Measurements from ENCODE around the gene FBXO34.
A peak's percentile ranks its signal among the peaks of the same experiment; 100 is the strongest.

Gene FBXO34

GRCh38 chr14:55328317-55328716, 57.1 kb downstream of the FBXO34 start:
- TF ChIP-seq EZH2 (IDR thresholded peaks at IDR 0.05; ENCODE audit: borderline replicate concordance, low read depth, low read length, severe bottlenecking), result no peak
- TF ChIP-seq CTCF (IDR thresholded peaks at IDR 0.05; ENCODE audit: borderline replicate concordance, extremely low read depth, low read length, poor library complexity, severe bottlenecking), result no peak
- H3K4me3 ChIP-seq (ENCODE audit: low read depth in 1 of 2, low read length in 2 of 2), result no peak overlapping the region
- no peak overlapping the region for H2AFZ ChIP-seq (ENCODE audit: low read depth, low read length)
- H3K4me1 ChIP-seq (ENCODE audit: insufficient read depth, low read length), result peaks cover 4% of the 10 kb centered on the region; the same call in 1 of the 2 replicates
- no peak overlapping the region for H3K9ac ChIP-seq (ENCODE audit: low read depth, low read length)
- ATAC-seq (ENCODE audit: insufficient read depth, low read depth) (no peak), DNase-seq (no peak)
- no peak overlapping the region for H3K4me2 ChIP-seq (ENCODE audit: insufficient read depth, low read length)
- H3K79me2 ChIP-seq (ENCODE audit: insufficient read depth, low read length), result peaks cover 83% of the 10 kb centered on the region
- H3K27ac ChIP-seq (ENCODE audit: low read length), result no peak overlapping the region
- no peaks in the 10 kb centered on the region for H3K9me3 ChIP-seq (ENCODE audit: insufficient read depth, low read length, severe bottlenecking)
- H3K27me3 ChIP-seq (ENCODE audit: insufficient read depth, low read length, poor library complexity), result no peaks in the 10 kb centered on the region
- peaks cover 37% of the 10 kb centered on the region for H4K20me1 ChIP-seq (ENCODE audit: insufficient read depth, low read length)
- no peaks in the 10 kb centered on the region; the same call in 1 of the 2 replicates for H3K36me3 ChIP-seq (ENCODE audit: insufficient read depth, low read length)

- no peak for DNase-seq
- Histone ChIP-seq H3K79me2 (ENCODE audit: insufficient read depth, low read length) (peaks cover 82% of the 10 kb centered on the region), H3K27ac (ENCODE audit: low read length) (no peak overlapping the region), H3K4me2 (ENCODE audit: insufficient read depth, low read length) (no peak overlapping the region), H3K9ac (ENCODE audit: low read depth, low read length) (no peak overlapping the region), H3K4me1 (ENCODE audit: insufficient read depth, low read length) (peaks cover 4% of the 10 kb centered on the region; the same call in 1 of the 2 replicates), H4K20me1 (ENCODE audit: insufficient read depth, low read length) (peaks cover 39% of the 10 kb centered on the region), H3K27me3 (ENCODE audit: insufficient read depth, low read length, poor library complexity) (no peaks in the 10 kb centered on the region), H3K9me3 (ENCODE audit: insufficient read depth, low read length, severe bottlenecking) (no peaks in the 10 kb centered on the region), H2AFZ (ENCODE audit: low read depth, low read length) (no peak overlapping the region), H3K36me3 (ENCODE audit: insufficient read depth, low read length) (no peaks in the 10 kb centered on the region; the same call in 1 of the 2 replicates), H3K4me3 (ENCODE audit: low read depth in 1 of 2, low read length in 2 of 2) (no peak overlapping the region)
- no peak for ATAC-seq (ENCODE audit: insufficient read depth, low read depth)
- TF ChIP-seq EZH2 (IDR thresholded peaks at IDR 0.05; ENCODE audit: borderline replicate concordance, low read depth, low read length, severe bottlenecking) (no peak), CTCF (IDR thresholded peaks at IDR 0.05; ENCODE audit: borderline replicate concordance, extremely low read depth, low read length, poor library complexity, severe bottlenecking) (no peak)
Measured at GRCh38 chr14:55329999-55330710, 58.9 kb downstream of the FBXO34 start.

GRCh38 chr14:55332654-55333570, 61.7 kb downstream of the FBXO34 start:
- no peak overlapping the region for H3K27ac ChIP-seq (ENCODE audit: low read length)

More at GRCh38 chr14:55332654-55333570, 61.7 kb downstream of the FBXO34 start:
- Histone ChIP-seq H4K20me1 (ENCODE audit: insufficient read depth, low read length) (peaks cover 43% of the 10 kb centered on the region), H3K9me3 (ENCODE audit: insufficient read depth, low read length, severe bottlenecking) (no peaks in the 10 kb centered on the region), H3K27me3 (ENCODE audit: insufficient read depth, low read length, poor library complexity) (no peaks in the 10 kb centered on the region), H3K4me3 (ENCODE audit: low read depth in 1 of 2, low read length in 2 of 2) (no peak overlapping the region), H3K79me2 (ENCODE audit: insufficient read depth, low read length) (peaks cover 89% of the 10 kb centered on the region), H2AFZ (ENCODE audit: low read depth, low read length) (no peak overlapping the region), H3K4me1 (ENCODE audit: insufficient read depth, low read length) (peaks cover 4% of the 10 kb centered on the region; the same call in 1 of the 2 replicates), H3K9ac (ENCODE audit: low read depth, low read length) (no peak overlapping the region), H3K36me3 (ENCODE audit: insufficient read depth, low read length) (no peaks in the 10 kb centered on the region; the same call in 1 of the 2 replicates), H3K4me2 (ENCODE audit: insufficient read depth, low read length) (no peak overlapping the region)
- DNase-seq, result no peak
- TF ChIP-seq EZH2 (IDR thresholded peaks at IDR 0.05; ENCODE audit: borderline replicate concordance, low read depth, low read length, severe bottlenecking) (no peak), CTCF (IDR thresholded peaks at IDR 0.05; ENCODE audit: borderline replicate concordance, extremely low read depth, low read length, poor library complexity, severe bottlenecking) (no peak)
- ATAC-seq (ENCODE audit: insufficient read depth, low read depth), result peak; percentile 52; the same call in 1 of the 3 replicates
